Measurements from ENCODE around the gene ANXA2.
A peak's percentile ranks its signal among the peaks of the same experiment; 100 is the strongest.

The ANXA2 gene

GRCh38 chr15:60396958-60397771 lies 621 bp downstream of the ANXA2 start:
- Histone ChIP-seq H3K9ac (ENCODE audit: low read depth in 1 of 2, low read length in 2 of 2) (peak overlapping the region; percentile 93 to 96), H3K27me3 (ENCODE audit: control insufficient read depth in 1 of 2, insufficient read depth in 2 of 2, low read length in 2 of 2) (no peaks in the 10 kb centered on the region), H3K27ac (ENCODE audit: low read depth, low read length) (peak overlapping the region; percentile 95), H3K4me3 (ENCODE audit: low read depth in 1 of 2, low read length in 2 of 2) (peak overlapping the region; percentile 96 to 98), H3K4me1 (ENCODE audit: control insufficient read depth in 1 of 2, insufficient read depth in 2 of 2, low read length in 2 of 2) (peaks cover 42 to 59% of the 10 kb centered on the region in 2 donors), H3K9me3 (ENCODE audit: control insufficient read depth in 1 of 2, low read length in 2 of 2) (no peaks in the 10 kb centered on the region), H3K36me3 (ENCODE audit: control insufficient read depth in 1 of 2, insufficient read depth in 2 of 2, low read length in 2 of 2) (peaks cover 9 to 11% of the 10 kb centered on the region in 2 donors)

- Histone ChIP-seq H3K9ac (ENCODE audit: low read depth in 1 of 2, low read length in 2 of 2) (peak overlapping the region; percentile 93 to 96), H3K36me3 (ENCODE audit: control insufficient read depth in 1 of 2, insufficient read depth in 2 of 2, low read length in 2 of 2) (peaks cover 9 to 11% of the 10 kb centered on the region in 2 donors), H3K27ac (ENCODE audit: low read depth, low read length) (peak overlapping the region; percentile 95), H3K4me1 (ENCODE audit: control insufficient read depth in 1 of 2, insufficient read depth in 2 of 2, low read length in 2 of 2) (peaks cover 48 to 65% of the 10 kb centered on the region in 2 donors), H3K27me3 (ENCODE audit: control insufficient read depth in 1 of 2, insufficient read depth in 2 of 2, low read length in 2 of 2) (no peaks in the 10 kb centered on the region), H3K9me3 (ENCODE audit: control insufficient read depth in 1 of 2, low read length in 2 of 2) (no peaks in the 10 kb centered on the region), H3K4me3 (ENCODE audit: low read depth in 1 of 2, low read length in 2 of 2) (peak overlapping the region; percentile 96 to 98)
Measured at GRCh38 chr15:60396560-60396957, 1.2 kb downstream of the ANXA2 start.

GRCh38 chr15:60396100-60396499 lies 1.7 kb downstream of the ANXA2 start:
- no peaks in the 10 kb centered on the region for H3K9me3 ChIP-seq (ENCODE audit: control insufficient read depth in 1 of 2, low read length in 2 of 2)
- H3K27me3 ChIP-seq (ENCODE audit: control insufficient read depth in 1 of 2, insufficient read depth in 2 of 2, low read length in 2 of 2): no peaks in the 10 kb centered on the region
- H3K27ac ChIP-seq (ENCODE audit: low read depth, low read length): peak overlapping the region; percentile 40
- peaks cover 9 to 11% of the 10 kb centered on the region in 2 donors for H3K36me3 ChIP-seq (ENCODE audit: control insufficient read depth in 1 of 2, insufficient read depth in 2 of 2, low read length in 2 of 2)
- H3K4me1 ChIP-seq (ENCODE audit: control insufficient read depth in 1 of 2, insufficient read depth in 2 of 2, low read length in 2 of 2): peaks cover 53 to 69% of the 10 kb centered on the region in 2 donors
- peak overlapping the region; percentile 96 to 98 for H3K4me3 ChIP-seq (ENCODE audit: low read depth in 1 of 2, low read length in 2 of 2)
- H3K9ac ChIP-seq (ENCODE audit: low read depth in 1 of 2, low read length in 2 of 2): peak overlapping the region; percentile 93 to 96

GRCh38 chr15:60395276-60396011 lies 2.3 kb downstream of the ANXA2 start:
- H3K4me3 ChIP-seq (ENCODE audit: low read depth in 1 of 2, low read length in 2 of 2): peak overlapping the region; percentile 96 to 98
- peaks cover 59 to 76% of the 10 kb centered on the region in 2 donors for H3K4me1 ChIP-seq (ENCODE audit: control insufficient read depth in 1 of 2, insufficient read depth in 2 of 2, low read length in 2 of 2)
- peak overlapping the region; percentile 93 to 96 for H3K9ac ChIP-seq (ENCODE audit: low read depth in 1 of 2, low read length in 2 of 2)
- peaks cover 9 to 11% of the 10 kb centered on the region in 2 donors for H3K36me3 ChIP-seq (ENCODE audit: control insufficient read depth in 1 of 2, insufficient read depth in 2 of 2, low read length in 2 of 2)
- H3K9me3 ChIP-seq (ENCODE audit: control insufficient read depth in 1 of 2, low read length in 2 of 2): no peaks in the 10 kb centered on the region
- no peaks in the 10 kb centered on the region for H3K27me3 ChIP-seq (ENCODE audit: control insufficient read depth in 1 of 2, insufficient read depth in 2 of 2, low read length in 2 of 2)
- H3K27ac ChIP-seq (ENCODE audit: low read depth, low read length): peak overlapping the region; percentile 32

- Histone ChIP-seq H3K36me3 (ENCODE audit: control insufficient read depth in 1 of 2, insufficient read depth in 2 of 2, low read length in 2 of 2) (peaks cover 12 to 14% of the 10 kb centered on the region in 2 donors), H3K27me3 (ENCODE audit: control insufficient read depth in 1 of 2, insufficient read depth in 2 of 2, low read length in 2 of 2) (no peaks in the 10 kb centered on the region), H3K4me1 (ENCODE audit: control insufficient read depth in 1 of 2, insufficient read depth in 2 of 2, low read length in 2 of 2) (peaks cover 67 to 83% of the 10 kb centered on the region in 2 donors), H3K4me3 (ENCODE audit: low read depth in 1 of 2, low read length in 2 of 2) (peak overlapping the region; percentile 60 to 98), H3K9me3 (ENCODE audit: control insufficient read depth in 1 of 2, low read length in 2 of 2) (no peaks in the 10 kb centered on the region), H3K27ac (ENCODE audit: low read depth, low read length) (peak overlapping the region; percentile 65), H3K9ac (ENCODE audit: low read depth in 1 of 2, low read length in 2 of 2) (peak overlapping the region; percentile 79 to 96)
Measured at GRCh38 chr15:60394689-60395097, 3.1 kb downstream of the ANXA2 start.

- H3K4me3 ChIP-seq (ENCODE audit: low read depth in 1 of 2, low read length in 2 of 2): peak overlapping the region; percentile 60 to 98
- peak overlapping the region; percentile 79 to 96 for H3K9ac ChIP-seq (ENCODE audit: low read depth in 1 of 2, low read length in 2 of 2)
- H3K4me1 ChIP-seq (ENCODE audit: control insufficient read depth in 1 of 2, insufficient read depth in 2 of 2, low read length in 2 of 2): peaks cover 78 to 84% of the 10 kb centered on the region in 2 donors
- peaks cover 14 to 15% of the 10 kb centered on the region in 2 donors for H3K36me3 ChIP-seq (ENCODE audit: control insufficient read depth in 1 of 2, insufficient read depth in 2 of 2, low read length in 2 of 2)
- peak overlapping the region; percentile 65 for H3K27ac ChIP-seq (ENCODE audit: low read depth, low read length)
- no peaks in the 10 kb centered on the region for H3K27me3 ChIP-seq (ENCODE audit: control insufficient read depth in 1 of 2, insufficient read depth in 2 of 2, low read length in 2 of 2)
- no peaks in the 10 kb centered on the region for H3K9me3 ChIP-seq (ENCODE audit: control insufficient read depth in 1 of 2, low read length in 2 of 2)
Measured at GRCh38 chr15:60392986-60393790, 4.6 kb downstream of the ANXA2 start.

GRCh38 chr15:60392601-60392985 lies 5.2 kb downstream of the ANXA2 start:
- peak overlapping the region; percentile 65 for H3K27ac ChIP-seq (ENCODE audit: low read depth, low read length)
- peak overlapping the region; percentile 38 to 40 for H3K4me3 ChIP-seq (ENCODE audit: low read depth in 1 of 2, low read length in 2 of 2)
- H3K9me3 ChIP-seq (ENCODE audit: control insufficient read depth in 1 of 2, low read length in 2 of 2): no peaks in the 10 kb centered on the region
- H3K36me3 ChIP-seq (ENCODE audit: control insufficient read depth in 1 of 2, insufficient read depth in 2 of 2, low read length in 2 of 2): peaks cover 14 to 15% of the 10 kb centered on the region in 2 donors
- peak overlapping the region; percentile 13 to 96 for H3K9ac ChIP-seq (ENCODE audit: low read depth in 1 of 2, low read length in 2 of 2)
- no peaks in the 10 kb centered on the region for H3K27me3 ChIP-seq (ENCODE audit: control insufficient read depth in 1 of 2, insufficient read depth in 2 of 2, low read length in 2 of 2)
- peaks cover 78 to 84% of the 10 kb centered on the region in 2 donors for H3K4me1 ChIP-seq (ENCODE audit: control insufficient read depth in 1 of 2, insufficient read depth in 2 of 2, low read length in 2 of 2)

- Histone ChIP-seq H3K27ac (ENCODE audit: low read depth, low read length) (peak overlapping the region; percentile 60), H3K9ac (ENCODE audit: low read depth in 1 of 2, low read length in 2 of 2) (peak overlapping the region; percentile 4 to 37)
Measured at GRCh38 chr15:60391722-60392315, 6.0 kb downstream of the ANXA2 start.

GRCh38 chr15:60390871-60391501 lies 6.8 kb downstream of the ANXA2 start:
- peak overlapping the region; percentile 60 for H3K27ac ChIP-seq (ENCODE audit: low read depth, low read length)
- H3K9ac ChIP-seq (ENCODE audit: low read depth in 1 of 2, low read length in 2 of 2): peak overlapping the region; percentile 4 to 37
- H3K4me3 ChIP-seq (ENCODE audit: low read depth in 1 of 2, low read length in 2 of 2): peak overlapping the region; percentile 34 to 57
- H3K27me3 ChIP-seq (ENCODE audit: control insufficient read depth in 1 of 2, insufficient read depth in 2 of 2, low read length in 2 of 2): no peaks in the 10 kb centered on the region
- H3K9me3 ChIP-seq (ENCODE audit: control insufficient read depth in 1 of 2, low read length in 2 of 2): no peaks in the 10 kb centered on the region
- H3K4me1 ChIP-seq (ENCODE audit: control insufficient read depth in 1 of 2, insufficient read depth in 2 of 2, low read length in 2 of 2): peaks cover 72 to 79% of the 10 kb centered on the region in 2 donors
- H3K36me3 ChIP-seq (ENCODE audit: control insufficient read depth in 1 of 2, insufficient read depth in 2 of 2, low read length in 2 of 2): peaks cover 11 to 12% of the 10 kb centered on the region in 2 donors

More at GRCh38 chr15:60391722-60392315, 6.0 kb downstream of the ANXA2 start:
- Histone ChIP-seq H3K4me3 (ENCODE audit: low read depth in 1 of 2, low read length in 2 of 2) (peak overlapping the region; percentile 34 to 57), H3K36me3 (ENCODE audit: control insufficient read depth in 1 of 2, insufficient read depth in 2 of 2, low read length in 2 of 2) (peaks cover 14 to 15% of the 10 kb centered on the region in 2 donors), H3K27me3 (ENCODE audit: control insufficient read depth in 1 of 2, insufficient read depth in 2 of 2, low read length in 2 of 2) (no peaks in the 10 kb centered on the region), H3K4me1 (ENCODE audit: control insufficient read depth in 1 of 2, insufficient read depth in 2 of 2, low read length in 2 of 2) (peaks cover 80 to 86% of the 10 kb centered on the region in 2 donors), H3K9me3 (ENCODE audit: control insufficient read depth in 1 of 2, low read length in 2 of 2) (no peaks in the 10 kb centered on the region)
